Measurements from ENCODE around the gene PSORS1C2. TPM values are rescaled to one million over a fixed set of nuclear protein-coding genes. Genes with fewer than 3 reads are reported as not detected.
"Not testable (repeated sequence)": the region's sequence is repeated elsewhere in the genome, so short reads cannot be mapped to it uniquely, and the experiment has no call there.

PSORS1C2 gene
- total RNA-seq, 1 donor from 2014 or later = not detected

- no peak for TF ChIP-seq CTCF (IDR thresholded peaks at IDR 0.05)
- no peak overlapping the region for H3K27ac Mint-ChIP-seq (ENCODE audit: unreplicated experiment)
- no peaks in the 10 kb centered on the region for H3K9me3 Mint-ChIP-seq (ENCODE audit: low read depth)
- DNase-seq (ENCODE audit: low spot score) = no peak
- H3K36me3 Mint-ChIP-seq (ENCODE audit: low read depth) = no peaks in the 10 kb centered on the region
- no peaks in the 10 kb centered on the region for H3K4me1 Mint-ChIP-seq (ENCODE audit: low read depth)
- no peaks in the 10 kb centered on the region for H3K27me3 Mint-ChIP-seq (ENCODE audit: low read depth)
- no peak overlapping the region for H3K4me3 Mint-ChIP-seq (ENCODE audit: unreplicated experiment)
These were observed 30.4 kb upstream of the PSORS1C2 start for GRCh38 chr6:31169123-31169857.

- DNase-seq (ENCODE audit: low spot score) = no peak
- Mint-ChIP-seq H3K36me3 (ENCODE audit: low read depth) (no peaks in the 10 kb centered on the region), H3K27me3 (ENCODE audit: low read depth) (no peaks in the 10 kb centered on the region), H3K9me3 (ENCODE audit: low read depth) (no peaks in the 10 kb centered on the region), H3K4me3 (ENCODE audit: unreplicated experiment) (no peak overlapping the region), H3K4me1 (ENCODE audit: low read depth) (no peaks in the 10 kb centered on the region), H3K27ac (ENCODE audit: unreplicated experiment) (no peak overlapping the region)
- TF ChIP-seq CTCF (IDR thresholded peaks at IDR 0.05) = no peak
These were observed 29.7 kb upstream of the PSORS1C2 start for GRCh38 chr6:31168606-31169005.

GRCh38 chr6:31165986-31166385, 27.1 kb upstream of the PSORS1C2 start:
- Mint-ChIP-seq H3K36me3 (ENCODE audit: low read depth) (no peaks in the 10 kb centered on the region), H3K4me3 (ENCODE audit: unreplicated experiment) (no peak overlapping the region), H3K9me3 (ENCODE audit: low read depth) (no peaks in the 10 kb centered on the region), H3K27ac (ENCODE audit: unreplicated experiment) (no peak overlapping the region), H3K4me1 (ENCODE audit: low read depth) (no peaks in the 10 kb centered on the region), H3K27me3 (ENCODE audit: low read depth) (no peaks in the 10 kb centered on the region)
- TF ChIP-seq CTCF (IDR thresholded peaks at IDR 0.05) = no peak
- no peak for DNase-seq (ENCODE audit: low spot score)

DNA sequence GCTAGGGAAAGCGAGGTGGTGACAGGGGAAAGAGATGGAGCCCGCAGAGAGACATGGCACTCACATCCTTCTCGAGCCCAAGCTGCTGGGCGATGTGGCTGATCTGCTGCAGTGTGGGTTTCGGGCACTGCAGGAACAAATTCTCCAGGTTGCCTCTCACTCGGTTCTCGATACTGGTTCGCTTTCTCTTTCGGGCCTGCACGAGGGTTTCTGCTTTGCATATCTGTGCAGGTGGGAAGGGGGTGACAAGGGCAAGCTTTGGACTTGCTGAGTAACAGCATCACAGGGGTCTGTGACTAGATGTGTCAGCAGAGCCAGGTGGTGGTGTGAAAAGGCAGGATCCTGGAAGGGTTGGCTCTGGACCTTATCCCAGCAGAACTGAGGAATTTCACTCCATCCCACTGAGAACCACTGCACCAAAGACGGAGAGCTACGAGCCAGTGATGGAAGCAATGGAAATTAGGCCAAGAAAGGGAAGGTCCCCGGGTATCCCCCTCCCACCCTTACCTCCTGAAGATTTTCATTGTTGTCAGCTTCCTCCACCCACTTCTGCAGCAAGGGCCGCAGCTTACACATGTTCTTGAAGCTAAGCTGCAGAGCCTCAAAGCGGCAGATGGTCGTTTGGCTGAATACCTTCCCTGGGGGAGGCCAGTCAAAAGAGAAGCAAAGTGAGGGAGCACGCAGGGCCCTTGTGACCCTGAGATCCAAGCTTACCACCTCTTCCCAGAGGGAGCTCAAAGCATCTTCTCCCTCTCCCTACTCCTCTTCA, 26.4 kb upstream of the PSORS1C2 start:
- not testable (repeated sequence) for H3K9me3 Mint-ChIP-seq (ENCODE audit: low read depth); H3K27me3 Mint-ChIP-seq (ENCODE audit: low read depth); H3K4me3 Mint-ChIP-seq (ENCODE audit: unreplicated experiment); H3K27ac Mint-ChIP-seq (ENCODE audit: unreplicated experiment); DNase-seq (ENCODE audit: low spot score); H3K36me3 Mint-ChIP-seq (ENCODE audit: low read depth); H3K4me1 Mint-ChIP-seq (ENCODE audit: low read depth)

DNA sequence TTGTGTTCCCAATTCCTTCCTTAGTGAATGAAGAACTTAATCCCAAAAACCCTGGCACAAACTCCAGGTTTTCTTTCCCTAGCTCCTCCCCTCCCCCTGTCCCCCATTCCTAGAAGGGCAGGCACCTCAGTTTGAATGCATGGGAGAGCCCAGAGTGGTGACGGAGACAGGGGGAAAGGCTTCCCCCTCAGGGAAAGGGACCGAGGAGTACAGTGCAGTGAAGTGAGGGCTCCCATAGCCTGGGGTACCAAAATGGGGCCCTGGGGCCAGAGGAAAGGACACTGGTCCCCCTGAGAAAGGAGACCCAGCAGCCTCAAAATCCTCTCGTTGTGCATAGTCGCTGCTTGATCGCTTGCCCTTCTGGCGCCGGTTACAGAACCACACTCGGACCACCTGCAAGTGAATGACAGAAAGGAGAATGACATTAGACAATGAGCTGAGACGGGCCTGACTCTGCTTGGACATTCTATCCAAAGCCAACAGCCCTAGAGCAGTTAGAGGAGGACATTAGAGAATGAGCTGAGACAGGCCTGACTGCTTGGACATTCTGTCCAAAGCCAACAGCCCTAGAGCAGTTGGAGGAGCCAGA, 25.7 kb upstream of the PSORS1C2 start:
- H3K36me3 Mint-ChIP-seq (ENCODE audit: low read depth); H3K27ac Mint-ChIP-seq (ENCODE audit: unreplicated experiment); DNase-seq (ENCODE audit: low spot score); H3K4me1 Mint-ChIP-seq (ENCODE audit: low read depth); H3K9me3 Mint-ChIP-seq (ENCODE audit: low read depth); H3K4me3 Mint-ChIP-seq (ENCODE audit: unreplicated experiment); H3K27me3 Mint-ChIP-seq (ENCODE audit: low read depth): not testable (repeated sequence)

DNA sequence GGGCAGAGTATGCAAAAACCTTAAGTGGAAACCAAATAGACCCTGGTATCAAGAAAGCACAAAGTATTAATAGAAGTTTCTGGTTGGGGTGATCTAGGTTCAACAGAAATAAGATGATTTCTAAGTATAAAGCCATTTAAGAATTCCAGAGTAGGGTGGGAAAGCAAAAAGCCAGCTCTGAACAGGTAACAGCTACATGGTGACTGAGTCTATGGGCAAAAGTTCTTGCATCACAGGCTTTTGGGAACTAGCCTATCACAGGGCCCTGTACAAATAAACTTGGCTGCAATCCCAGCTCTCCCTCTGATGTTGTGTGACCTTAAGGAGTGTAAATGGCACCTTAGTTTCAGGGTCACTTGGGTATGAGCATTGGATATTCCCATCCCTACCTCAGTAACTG, 25.1 kb upstream of the PSORS1C2 start:
- no peaks in the 10 kb centered on the region for H3K27me3 Mint-ChIP-seq (ENCODE audit: low read depth)
- no peaks in the 10 kb centered on the region for H3K36me3 Mint-ChIP-seq (ENCODE audit: low read depth)
- TF ChIP-seq CTCF (IDR thresholded peaks at IDR 0.05) = no peak
- H3K4me1 Mint-ChIP-seq (ENCODE audit: low read depth) = peaks cover 11% of the 10 kb centered on the region
- H3K27ac Mint-ChIP-seq (ENCODE audit: unreplicated experiment) = no peak overlapping the region
- no peak overlapping the region for H3K4me3 Mint-ChIP-seq (ENCODE audit: unreplicated experiment)
- H3K9me3 Mint-ChIP-seq (ENCODE audit: low read depth) = no peaks in the 10 kb centered on the region
- no peak for DNase-seq (ENCODE audit: low spot score)
